HEK293 (cell line): ENCODE measurements around the gene GCNA.

Source experiments
- ZFP37 ChIP-seq: fragments of 450-650 bp; formaldehyde crosslinking; IDR thresholded peaks from 2 replicates; pipeline ENCODE4 v1.5.1; 2016; ENCODE audit warnings: missing biosample characterization, missing genetic modification characterization
- ZNF112 ChIP-seq: fragments of 450-650 bp; formaldehyde crosslinking; IDR thresholded peaks from 2 replicates; pipeline ENCODE4 v1.5.0; 2017; ENCODE audit warnings: missing biosample characterization, missing genetic modification characterization
- ZNF121 ChIP-seq: fragments of 450-650 bp; formaldehyde crosslinking; IDR thresholded peaks from 2 replicates; pipeline ENCODE4 v1.5.1; 2016; ENCODE audit warnings: missing biosample characterization, missing genetic modification characterization
- ZNF585B ChIP-seq: fragments of 450-650 bp; formaldehyde crosslinking; IDR thresholded peaks from 2 replicates; pipeline ENCODE4 v1.5.1; 2016; ENCODE audit warnings: missing biosample characterization, missing genetic modification characterization
- TF ChIP-seq, protein P1 (sequence below): fragments of 450-650 bp; formaldehyde crosslinking; optimal IDR thresholded peaks from 2 replicates; pipeline ENCODE3; 2016; ENCODE audit warnings: missing biosample characterization, mild to moderate bottlenecking, missing genetic modification characterization
- TF ChIP-seq, protein P2 (sequence below): fragments of 450-650 bp; formaldehyde crosslinking; IDR thresholded peaks from 2 replicates; pipeline ENCODE4 v1.5.1; 2016; ENCODE audit warnings: missing biosample characterization, missing genetic modification characterization
- TF ChIP-seq, protein P3 (sequence below): fragments of 450-650 bp; IDR thresholded peaks from 2 replicates; pipeline ENCODE4 v1.5.1; 2018; ENCODE audit warnings: missing biosample characterization, mild to moderate bottlenecking, missing genetic modification characterization

DNA sequence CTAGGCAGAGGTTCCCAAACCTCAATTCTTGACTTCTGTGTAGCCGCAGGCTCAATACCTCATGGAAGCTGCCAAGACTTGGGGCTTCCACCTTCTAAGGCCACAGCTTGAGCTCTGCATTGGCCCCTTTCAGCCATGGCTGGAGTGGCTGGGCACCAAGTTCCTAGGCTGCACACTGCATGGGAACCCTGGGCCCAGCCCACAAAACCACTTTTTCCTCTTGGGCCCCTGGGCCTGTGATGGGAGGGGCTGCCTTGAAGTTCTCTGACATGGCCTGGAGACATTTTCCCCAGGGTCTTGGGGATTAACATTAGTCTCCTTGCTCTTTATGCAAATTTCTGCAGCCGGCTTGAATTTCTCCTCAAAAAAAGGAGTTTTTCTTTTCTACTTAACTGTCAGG, 75.1 kb downstream of the GCNA start:
- peak; percentile 69 for TF ChIP-seq ZNF585B (tag by site-specific recombination)
- TF ChIP-seq, protein P1, sequence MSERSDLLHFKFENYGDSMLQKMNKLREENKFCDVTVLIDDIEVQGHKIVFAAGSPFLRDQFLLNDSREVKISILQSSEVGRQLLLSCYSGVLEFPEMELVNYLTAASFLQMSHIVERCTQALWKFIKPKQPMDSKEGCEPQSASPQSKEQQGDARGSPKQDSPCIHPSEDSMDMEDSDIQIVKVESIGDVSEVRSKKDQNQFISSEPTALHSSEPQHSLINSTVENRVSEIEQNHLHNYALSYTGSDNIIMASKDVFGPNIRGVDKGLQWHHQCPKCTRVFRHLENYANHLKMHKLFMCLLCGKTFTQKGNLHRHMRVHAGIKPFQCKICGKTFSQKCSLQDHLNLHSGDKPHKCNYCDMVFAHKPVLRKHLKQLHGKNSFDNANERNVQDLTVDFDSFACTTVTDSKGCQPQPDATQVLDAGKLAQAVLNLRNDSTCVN (tag by site-specific recombination): no peak
- TF ChIP-seq ZNF121 (tag by site-specific recombination): no peak
- no peak for TF ChIP-seq ZNF112 (tag by site-specific recombination)
- TF ChIP-seq, protein P2, sequence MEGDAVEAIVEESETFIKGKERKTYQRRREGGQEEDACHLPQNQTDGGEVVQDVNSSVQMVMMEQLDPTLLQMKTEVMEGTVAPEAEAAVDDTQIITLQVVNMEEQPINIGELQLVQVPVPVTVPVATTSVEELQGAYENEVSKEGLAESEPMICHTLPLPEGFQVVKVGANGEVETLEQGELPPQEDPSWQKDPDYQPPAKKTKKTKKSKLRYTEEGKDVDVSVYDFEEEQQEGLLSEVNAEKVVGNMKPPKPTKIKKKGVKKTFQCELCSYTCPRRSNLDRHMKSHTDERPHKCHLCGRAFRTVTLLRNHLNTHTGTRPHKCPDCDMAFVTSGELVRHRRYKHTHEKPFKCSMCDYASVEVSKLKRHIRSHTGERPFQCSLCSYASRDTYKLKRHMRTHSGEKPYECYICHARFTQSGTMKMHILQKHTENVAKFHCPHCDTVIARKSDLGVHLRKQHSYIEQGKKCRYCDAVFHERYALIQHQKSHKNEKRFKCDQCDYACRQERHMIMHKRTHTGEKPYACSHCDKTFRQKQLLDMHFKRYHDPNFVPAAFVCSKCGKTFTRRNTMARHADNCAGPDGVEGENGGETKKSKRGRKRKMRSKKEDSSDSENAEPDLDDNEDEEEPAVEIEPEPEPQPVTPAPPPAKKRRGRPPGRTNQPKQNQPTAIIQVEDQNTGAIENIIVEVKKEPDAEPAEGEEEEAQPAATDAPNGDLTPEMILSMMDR: no peak
- TF ChIP-seq ZFP37 (tag by site-specific recombination): no peak
- TF ChIP-seq, protein P3, sequence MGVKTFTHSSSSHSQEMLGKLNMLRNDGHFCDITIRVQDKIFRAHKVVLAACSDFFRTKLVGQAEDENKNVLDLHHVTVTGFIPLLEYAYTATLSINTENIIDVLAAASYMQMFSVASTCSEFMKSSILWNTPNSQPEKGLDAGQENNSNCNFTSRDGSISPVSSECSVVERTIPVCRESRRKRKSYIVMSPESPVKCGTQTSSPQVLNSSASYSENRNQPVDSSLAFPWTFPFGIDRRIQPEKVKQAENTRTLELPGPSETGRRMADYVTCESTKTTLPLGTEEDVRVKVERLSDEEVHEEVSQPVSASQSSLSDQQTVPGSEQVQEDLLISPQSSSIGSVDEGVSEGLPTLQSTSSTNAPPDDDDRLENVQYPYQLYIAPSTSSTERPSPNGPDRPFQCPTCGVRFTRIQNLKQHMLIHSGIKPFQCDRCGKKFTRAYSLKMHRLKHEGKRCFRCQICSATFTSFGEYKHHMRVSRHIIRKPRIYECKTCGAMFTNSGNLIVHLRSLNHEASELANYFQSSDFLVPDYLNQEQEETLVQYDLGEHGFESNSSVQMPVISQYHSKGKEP (tag by site-specific recombination): no peak
